Right cardiac atrium (tissue), 5 donors: Measurements from ENCODE around the gene MRPL40. TPM values are rescaled to one million over a fixed set of nuclear protein-coding genes. Genes with fewer than 3 reads are reported as not detected.

ENCODE experiments used
- ATAC-seq, 2 donors: fragments of 200-7000 bp; cut with Tn5 transposase; one replicate each; pipeline versions ENCODE4 v1.8.0 to v1.9.1; 2020; ENCODE audit warnings: moderate library complexity in 2 of 2, mild to moderate bottlenecking in 1 of 2
- DNase-seq, 3 donors: peaks; one replicate each; pipeline ENCODE4 v3.0.0-alpha.2; 2020
- H3K27ac ChIP-seq: one replicate; pipeline ENCODE4 v1.5.1; 2013; ENCODE audit warnings: mild to moderate bottlenecking, low read length, control low read depth, moderate library complexity
- H3K27me3 ChIP-seq: one replicate; pipeline ENCODE4 v1.6.1; 2013; ENCODE audit not compliant: control insufficient read depth, insufficient read depth
- H3K4me1 ChIP-seq: one replicate; pipeline ENCODE4 v1.6.1; 2013; ENCODE audit warnings: low read length; ENCODE audit not compliant: control insufficient read depth, insufficient read depth
- H3K4me3 ChIP-seq: one replicate; pipeline ENCODE4 v1.5.1; 2013; ENCODE audit warnings: low read length, control low read depth
- H3K9me3 ChIP-seq: one replicate; pipeline ENCODE4 v1.6.1; 2013; ENCODE audit warnings: low read length; ENCODE audit not compliant: control insufficient read depth
- WGBS: extraction: QIAGEN DNeasy Blood & Tissue Kit; methylation state at CpG from one replicate; pipeline ENCODE4 v1.1.7; 2013; 5-methylcytosine and 5-hydroxymethylcytosine counted together
- intact Hi-C, 4 donors: fragments of 100-400 bp; cut with DNase I; formaldehyde crosslinking; loops; one replicate each; pipeline versions ENCODE4 v1.11.0 to v1.14.0; 2022 to 2023
- long read RNA-seq, 4 donors: library from polyadenylated mRNA; unstranded; transcript quantifications; one replicate each; pipeline ENCODE4 v2.0.0, GENCODE V29; 2020 to 2021
- polyA plus RNA-seq: library from polyadenylated mRNA; stranded (reverse); fragments of 200-250 nt; gene quantifications from one replicate; pipeline ENCODE4 v1.2.3, GENCODE V29; 2013
- total RNA-seq, 4 donors: library from RNA; stranded (reverse); fragmentation: NEBNext Ultra II Directional; extraction: Animal tissue kit (Norgen Biotek cat#: 25700); gene quantifications; one replicate each; pipeline ENCODE4 v1.2.1, GENCODE V29; 2021
- donor health status: healthy with polysubstance abuse.
- donor health status: DM: no; HTN: yes; CAD: no.
- donor health status: DM: no; HTN: no; CAD: no.
- donor health status: DM: no; HTN: yes; CAD: no; lungs with severe emphysema.
- donor health status: DM: yes; HTN: yes; CAD: no.

Gene MRPL40
- total RNA-seq (10 to 100 TPM; 37.5 to 49.4 (median 43.1) TPM), polyA plus RNA-seq (66.9 TPM)
- long read RNA-seq, donor 1, transcript MRPL40-201 (4 exons, 1,387 nt): major isoform, 41 of 48 reads
- long read RNA-seq, donor 1, transcript MRPL40-202 (4 exons, 954 nt): minor isoform, 6 of 48 reads
- long read RNA-seq, donor 1, partial matches to known transcripts: 0 of 48 reads
- long read RNA-seq, donor 1, other reads (novel, unspliced or antisense): 1 of 48 reads
- long read RNA-seq, donor 2, transcript MRPL40-201 (4 exons, 1,387 nt): major isoform, 37 of 38 reads
- long read RNA-seq, donor 2, partial matches to known transcripts: 0 of 38 reads
- long read RNA-seq, donor 2, other reads (novel, unspliced or antisense): 1 of 38 reads
- long read RNA-seq, donor 3, transcript MRPL40-201 (4 exons, 1,387 nt): major isoform, 12 of 14 reads
- long read RNA-seq, donor 3, partial matches to known transcripts: 0 of 14 reads
- long read RNA-seq, donor 3, other reads (novel, unspliced or antisense): 1 of 14 reads
- long read RNA-seq, donor 4, transcript MRPL40-201 (4 exons, 1,387 nt): major isoform, 21 of 27 reads
- long read RNA-seq, donor 4, partial matches to known transcripts: 1 of 27 reads
- long read RNA-seq, donor 4, other reads (novel, unspliced or antisense): 0 of 27 reads

- H3K27me3 ChIP-seq: no peaks in the 10 kb centered on the region
- H3K27ac ChIP-seq: peak within 1 kb of the TSS; percentile 85
- peaks cover 2% of the 10 kb centered on the region for H3K4me1 ChIP-seq
- H3K9me3 ChIP-seq: no peaks in the 10 kb centered on the region
- intact Hi-C loops: no loop called here
- peak; percentile 97 to 98 (median 98) for DNase-seq
- WGBS: under 1% methylated on average over 74 of the region's 74 CpGs
- peak; percentile 99 for ATAC-seq
- peak within 1 kb of the TSS; percentile 93 for H3K4me3 ChIP-seq
Observed at GRCh38 chr22:19432133-19432851, at the start of gene MRPL40. TSS of gene MRPL40 (plus strand) at chr22:19432545. CDS start at chr22:19432555, 10 bp downstream.

- intact Hi-C loops: no loop called here
- 75% methylated on average over 9 of the region's 9 CpGs for WGBS
- Histone ChIP-seq H3K27ac (no peak overlapping the region), H3K4me1 (no peaks in the 10 kb centered on the region), H3K27me3 (no peaks in the 10 kb centered on the region), H3K9me3 (no peaks in the 10 kb centered on the region), H3K4me3 (no peak overlapping the region)
- no peak for DNase-seq
- no peak for ATAC-seq
Observed at GRCh38 chr22:19383292-19383691, 49.1 kb upstream of the MRPL40 start.

DNA sequence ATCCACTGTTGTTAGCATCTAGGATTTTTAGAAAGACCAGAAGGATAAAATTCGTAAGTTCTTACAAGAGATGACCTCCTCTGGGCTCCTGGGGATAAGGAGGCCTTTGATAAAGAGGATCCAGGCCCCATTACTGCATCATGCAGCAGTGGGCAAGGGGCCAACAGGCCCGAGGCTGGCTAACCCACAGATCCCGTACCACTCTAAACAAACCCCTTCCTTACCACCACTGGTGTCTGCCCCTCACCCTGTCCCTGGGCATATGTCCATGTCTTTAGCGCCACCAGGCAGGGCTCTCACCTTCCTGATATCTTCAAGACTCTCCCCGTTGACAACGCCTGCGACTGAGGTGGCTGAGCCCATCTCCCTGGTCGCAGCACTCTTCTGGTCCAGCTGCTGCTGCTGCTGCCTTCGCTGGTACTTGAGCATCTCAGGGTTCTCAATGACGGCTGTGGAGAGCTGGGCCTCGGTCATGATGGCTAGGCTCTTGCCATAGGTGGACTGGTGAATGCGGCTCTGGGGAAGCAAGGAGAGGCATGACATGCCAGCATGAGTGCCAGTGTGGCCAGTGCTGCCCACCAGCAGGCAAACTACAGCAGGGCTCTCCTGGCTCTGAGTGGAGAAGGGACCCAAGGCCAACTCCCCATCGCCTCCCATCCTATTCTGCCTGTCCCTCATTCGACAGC, 47.0 kb upstream of the MRPL40 start:
- Histone ChIP-seq H3K27me3 (no peaks in the 10 kb centered on the region), H3K9me3 (no peaks in the 10 kb centered on the region), H3K4me1 (no peaks in the 10 kb centered on the region), H3K4me3 (no peak overlapping the region), H3K27ac (no peak overlapping the region)
- no peak for ATAC-seq
- intact Hi-C loops: no loop called here
- WGBS: 90% methylated on average over 14 of the region's 14 CpGs
- DNase-seq: no peak

- WGBS: 86% methylated on average over 2 of the region's 2 CpGs
- DNase-seq: no peak
- intact Hi-C loops: no loop called here
- no peaks in the 10 kb centered on the region for H3K9me3 ChIP-seq
- H3K27me3 ChIP-seq: no peaks in the 10 kb centered on the region
- no peak overlapping the region for H3K4me3 ChIP-seq
- ATAC-seq: no peak
- H3K4me1 ChIP-seq: no peaks in the 10 kb centered on the region
- H3K27ac ChIP-seq: no peak overlapping the region
Observed at GRCh38 chr22:19386248-19386647, 46.1 kb upstream of the MRPL40 start.

DNA sequence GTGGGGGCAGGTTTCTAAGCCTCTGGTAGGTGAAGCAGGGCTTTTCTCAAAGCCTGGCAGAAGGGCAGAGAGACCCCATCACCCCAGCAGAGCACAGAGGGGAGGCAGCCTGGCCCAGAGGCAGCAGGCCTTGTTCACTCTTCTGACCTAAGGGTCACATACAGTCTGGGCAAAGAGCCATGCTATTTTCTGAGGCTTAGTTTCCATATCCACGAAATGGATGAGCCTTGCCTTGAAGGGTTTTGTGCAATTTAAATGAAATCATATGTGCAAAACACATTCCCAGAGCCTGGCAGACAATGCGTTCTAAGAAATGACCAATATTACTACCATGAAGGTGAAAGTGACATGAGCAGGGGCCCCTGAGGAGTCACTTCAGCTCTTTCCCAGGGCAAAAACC, 45.3 kb upstream of the MRPL40 start:
- intact Hi-C loops: no loop called here
- H3K27me3 ChIP-seq: no peaks in the 10 kb centered on the region
- DNase-seq (no peak), ATAC-seq (no peak)
- no peak overlapping the region for H3K27ac ChIP-seq
- 70% methylated on average over 2 of the region's 2 CpGs for WGBS
- no peak overlapping the region for H3K4me3 ChIP-seq
- H3K4me1 ChIP-seq: no peaks in the 10 kb centered on the region
- H3K9me3 ChIP-seq: no peaks in the 10 kb centered on the region

- Histone ChIP-seq H3K4me3 (no peak overlapping the region), H3K4me1 (no peaks in the 10 kb centered on the region), H3K9me3 (no peaks in the 10 kb centered on the region), H3K27ac (no peak overlapping the region), H3K27me3 (no peaks in the 10 kb centered on the region)
- intact Hi-C loops: no loop called here
- 95% methylated on average over 7 of the region's 7 CpGs for WGBS
- ATAC-seq (no peak), DNase-seq (no peak)
Observed at GRCh38 chr22:19387575-19387974, 44.8 kb upstream of the MRPL40 start.

- ATAC-seq: no peak
- no peak for DNase-seq
- no peak overlapping the region for H3K27ac ChIP-seq
- intact Hi-C loops: loop anchor here in 1 of 4 donors (10.0 kb wide), 1 partner anchor 701 kb away; no protein-coding TSS in a partner anchor
- H3K27me3 ChIP-seq: no peaks in the 10 kb centered on the region
- H3K4me1 ChIP-seq: no peaks in the 10 kb centered on the region
- no peaks in the 10 kb centered on the region for H3K9me3 ChIP-seq
- 97% methylated on average over 5 of the region's 5 CpGs for WGBS
- no peak overlapping the region for H3K4me3 ChIP-seq
Observed at GRCh38 chr22:19393704-19394103, 38.6 kb upstream of the MRPL40 start.

DNA sequence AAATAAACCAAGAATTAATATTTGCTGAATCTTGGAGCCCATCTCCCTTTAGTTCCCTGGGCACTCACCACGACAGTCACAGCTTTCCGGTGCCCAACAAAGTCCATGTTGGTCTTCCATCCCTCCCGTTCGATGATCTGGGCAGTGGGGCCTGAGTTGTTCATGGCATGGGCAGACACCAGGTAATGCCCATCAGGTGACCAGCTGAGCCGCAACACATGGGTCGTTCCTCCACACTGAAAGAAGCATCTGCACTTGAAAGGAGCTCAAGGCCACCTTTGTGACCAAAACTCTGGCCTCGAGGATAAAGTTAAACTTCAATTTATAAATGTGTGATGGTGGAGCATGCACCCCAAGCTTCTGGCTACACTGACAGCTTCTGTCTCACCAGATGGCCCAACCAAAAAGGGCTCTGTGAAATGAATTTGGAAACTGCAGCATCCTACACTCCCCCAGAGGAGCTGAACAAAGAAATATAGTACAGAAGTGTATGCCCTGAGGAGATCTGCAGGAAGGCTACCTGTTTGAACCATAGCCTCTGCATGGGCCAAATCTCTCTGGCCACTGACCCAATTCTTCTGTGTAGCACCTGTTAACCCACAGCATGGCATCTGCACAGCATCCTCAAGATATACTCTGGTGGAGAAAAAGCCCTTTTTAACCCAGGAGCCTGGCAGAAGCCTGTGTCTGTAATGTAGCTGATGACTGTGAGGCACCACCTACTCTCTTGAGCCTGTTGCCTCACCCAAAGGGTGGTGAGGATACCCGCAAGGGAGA, 37.9 kb upstream of the MRPL40 start:
- H3K4me3 ChIP-seq: no peak overlapping the region
- 94% methylated on average over 8 of the region's 8 CpGs for WGBS
- no peaks in the 10 kb centered on the region for H3K4me1 ChIP-seq
- ATAC-seq (no peak), DNase-seq (no peak)
- H3K9me3 ChIP-seq: no peaks in the 10 kb centered on the region
- H3K27me3 ChIP-seq: no peaks in the 10 kb centered on the region
- intact Hi-C loops: loop anchor here in 1 of 4 donors (10.0 kb wide), 1 partner anchor 700 kb away; no protein-coding TSS in a partner anchor
- H3K27ac ChIP-seq: no peak overlapping the region

GRCh38 chr22:19395276-19395675, 37.1 kb upstream of the MRPL40 start:
- H3K27ac ChIP-seq: no peak overlapping the region
- H3K27me3 ChIP-seq: no peaks in the 10 kb centered on the region
- ATAC-seq (no peak), DNase-seq (no peak)
- intact Hi-C loops: loop anchor here in 1 of 4 donors (10.0 kb wide), 1 partner anchor 700 kb away; no protein-coding TSS in a partner anchor
- H3K4me1 ChIP-seq: no peaks in the 10 kb centered on the region
- no peaks in the 10 kb centered on the region for H3K9me3 ChIP-seq
- WGBS: 94% methylated on average over 4 of the region's 4 CpGs
- no peak overlapping the region for H3K4me3 ChIP-seq

DNA sequence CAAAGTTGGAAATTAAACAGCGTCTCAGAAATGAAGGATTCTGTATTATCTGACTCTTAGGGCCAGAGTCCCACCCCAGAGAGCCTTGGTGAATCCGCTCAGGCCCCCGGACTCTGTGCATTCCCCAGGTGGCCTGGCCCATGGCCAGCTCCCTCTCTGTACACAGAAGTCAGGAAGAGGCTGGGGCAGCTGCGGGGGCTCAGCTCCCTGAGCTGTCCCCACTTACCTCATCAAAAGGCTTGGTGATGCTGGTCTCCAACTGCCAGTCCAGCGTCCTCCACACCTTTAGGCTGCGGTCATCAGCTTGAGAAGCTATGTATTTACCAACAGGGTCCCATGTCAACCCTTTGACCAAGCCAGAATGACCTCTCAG, 35.8 kb upstream of the MRPL40 start:
- WGBS: 83% methylated on average over 6 of the region's 6 CpGs
- H3K9me3 ChIP-seq: no peaks in the 10 kb centered on the region
- DNase-seq: no peak
- no peaks in the 10 kb centered on the region for H3K4me1 ChIP-seq
- H3K4me3 ChIP-seq: no peak overlapping the region
- no peaks in the 10 kb centered on the region for H3K27me3 ChIP-seq
- no peak overlapping the region for H3K27ac ChIP-seq
- intact Hi-C loops: loop anchor here in 1 of 4 donors (10.0 kb wide), 1 partner anchor 698 kb away; no protein-coding TSS in a partner anchor
- ATAC-seq: no peak
